ENCODE results near the gene CST7.

CST7 gene

GRCh38 chr20:24957326-24958016 lies 8.4 kb downstream of the CST7 start:
- peaks cover 17% of the 10 kb centered on the region; the same call in 1 of the 2 replicates for H3K36me3 ChIP-seq (ENCODE audit: control insufficient read depth, insufficient read depth, low read length)
- H3K4me3 ChIP-seq (ENCODE audit: low read length) = no peak overlapping the region
- no peaks in the 10 kb centered on the region for H3K9me3 ChIP-seq (ENCODE audit: control insufficient read depth, insufficient read depth, low read length)
- no peaks in the 10 kb centered on the region for H3K27me3 ChIP-seq (ENCODE audit: control insufficient read depth, insufficient read depth, low read length)
- no peak overlapping the region for H3K27ac ChIP-seq (ENCODE audit: low read length)
- no CpG with 5 or more reads among the region's 18 CpGs for WGBS (ENCODE audit: insufficient coverage, insufficient read length)
- no peak for DNase-seq (ENCODE audit: low read depth, low spot score)
- H3K4me1 ChIP-seq (ENCODE audit: control insufficient read depth, insufficient read depth, low read length) = 0 out of 2 replicates have a peak, but pooled peaks cover 1% of the 10 kb centered on the region

GRCh38 chr20:24958506-24959385 lies 9.7 kb downstream of the CST7 start:
- no peak overlapping the region for H3K27ac ChIP-seq (ENCODE audit: low read length)
- H3K9me3 ChIP-seq (ENCODE audit: control insufficient read depth, insufficient read depth, low read length) = no peaks in the 10 kb centered on the region
- peaks cover 21% of the 10 kb centered on the region for H3K36me3 ChIP-seq (ENCODE audit: control insufficient read depth, insufficient read depth, low read length)
- H3K4me3 ChIP-seq (ENCODE audit: low read length) = no peak overlapping the region
- DNase-seq (ENCODE audit: low read depth, low spot score) = no peak
- H3K27me3 ChIP-seq (ENCODE audit: control insufficient read depth, insufficient read depth, low read length) = no peaks in the 10 kb centered on the region
- no CpG with 5 or more reads among the region's 20 CpGs for WGBS (ENCODE audit: insufficient coverage, insufficient read length)
- H3K4me1 ChIP-seq (ENCODE audit: control insufficient read depth, insufficient read depth, low read length) = no peaks in the 10 kb centered on the region

GRCh38 chr20:24959591-24960301 lies 10.7 kb downstream of the CST7 start:
- no peak for DNase-seq (ENCODE audit: low read depth, low spot score)
- H3K27me3 ChIP-seq (ENCODE audit: control insufficient read depth, insufficient read depth, low read length) = no peaks in the 10 kb centered on the region
- H3K36me3 ChIP-seq (ENCODE audit: control insufficient read depth, insufficient read depth, low read length) = peaks cover 22% of the 10 kb centered on the region
- H3K4me1 ChIP-seq (ENCODE audit: control insufficient read depth, insufficient read depth, low read length) = no peaks in the 10 kb centered on the region
- no peaks in the 10 kb centered on the region for H3K9me3 ChIP-seq (ENCODE audit: control insufficient read depth, insufficient read depth, low read length)
- no peak overlapping the region for H3K4me3 ChIP-seq (ENCODE audit: low read length)
- WGBS (ENCODE audit: insufficient coverage, insufficient read length) = no CpG with 5 or more reads among the region's 14 CpGs
- H3K27ac ChIP-seq (ENCODE audit: low read length) = no peak overlapping the region

GRCh38 chr20:24960302-24960801 lies 11.3 kb downstream of the CST7 start:
- WGBS (ENCODE audit: insufficient coverage, insufficient read length) = no CpG with 5 or more reads among the region's 10 CpGs
- no peak for DNase-seq (ENCODE audit: low read depth, low spot score)
- Histone ChIP-seq H3K4me3 (ENCODE audit: low read length) (no peak overlapping the region), H3K27me3 (ENCODE audit: control insufficient read depth, insufficient read depth, low read length) (no peaks in the 10 kb centered on the region), H3K9me3 (ENCODE audit: control insufficient read depth, insufficient read depth, low read length) (no peaks in the 10 kb centered on the region), H3K27ac (ENCODE audit: low read length) (no peak overlapping the region), H3K4me1 (ENCODE audit: control insufficient read depth, insufficient read depth, low read length) (no peaks in the 10 kb centered on the region), H3K36me3 (ENCODE audit: control insufficient read depth, insufficient read depth, low read length) (peaks cover 22% of the 10 kb centered on the region)

GRCh38 chr20:24960861-24961260 lies 11.8 kb downstream of the CST7 start:
- Histone ChIP-seq H3K27ac (ENCODE audit: low read length) (no peak overlapping the region), H3K4me3 (ENCODE audit: low read length) (no peak overlapping the region), H3K27me3 (ENCODE audit: control insufficient read depth, insufficient read depth, low read length) (no peaks in the 10 kb centered on the region), H3K36me3 (ENCODE audit: control insufficient read depth, insufficient read depth, low read length) (peaks cover 22% of the 10 kb centered on the region), H3K9me3 (ENCODE audit: control insufficient read depth, insufficient read depth, low read length) (no peaks in the 10 kb centered on the region), H3K4me1 (ENCODE audit: control insufficient read depth, insufficient read depth, low read length) (no peaks in the 10 kb centered on the region)
- no CpG with 5 or more reads among the region's 2 CpGs for WGBS (ENCODE audit: insufficient coverage, insufficient read length)
- no peak for DNase-seq (ENCODE audit: low read depth, low spot score)

- H3K9me3 ChIP-seq (ENCODE audit: control insufficient read depth, insufficient read depth, low read length) = no peaks in the 10 kb centered on the region
- WGBS (ENCODE audit: insufficient coverage, insufficient read length) = no CpG with 5 or more reads among the region's 20 CpGs
- H3K4me1 ChIP-seq (ENCODE audit: control insufficient read depth, insufficient read depth, low read length) = no peaks in the 10 kb centered on the region
- no peak overlapping the region for H3K27ac ChIP-seq (ENCODE audit: low read length)
- no peak for DNase-seq (ENCODE audit: low read depth, low spot score)
- peaks cover 22% of the 10 kb centered on the region for H3K36me3 ChIP-seq (ENCODE audit: control insufficient read depth, insufficient read depth, low read length)
- H3K27me3 ChIP-seq (ENCODE audit: control insufficient read depth, insufficient read depth, low read length) = no peaks in the 10 kb centered on the region
- no peak overlapping the region for H3K4me3 ChIP-seq (ENCODE audit: low read length)
These were observed 12.5 kb downstream of the CST7 start for GRCh38 chr20:24961384-24962181.

- WGBS (ENCODE audit: insufficient coverage, insufficient read length) = no CpG with 5 or more reads among the region's 2 CpGs
- no peak for DNase-seq (ENCODE audit: low read depth, low spot score)
- Histone ChIP-seq H3K27me3 (ENCODE audit: control insufficient read depth, insufficient read depth, low read length) (no peaks in the 10 kb centered on the region), H3K9me3 (ENCODE audit: control insufficient read depth, insufficient read depth, low read length) (no peaks in the 10 kb centered on the region), H3K36me3 (ENCODE audit: control insufficient read depth, insufficient read depth, low read length) (peaks cover 22% of the 10 kb centered on the region), H3K4me3 (ENCODE audit: low read length) (no peak overlapping the region), H3K4me1 (ENCODE audit: control insufficient read depth, insufficient read depth, low read length) (no peaks in the 10 kb centered on the region), H3K27ac (ENCODE audit: low read length) (no peak overlapping the region)
These were observed 13.1 kb downstream of the CST7 start for GRCh38 chr20:24962182-24962492.

GRCh38 chr20:24962510-24962909 lies 13.4 kb downstream of the CST7 start:
- H3K27ac ChIP-seq (ENCODE audit: low read length) = no peak overlapping the region
- H3K4me3 ChIP-seq (ENCODE audit: low read length) = no peak overlapping the region
- no peak for DNase-seq (ENCODE audit: low read depth, low spot score)
- H3K27me3 ChIP-seq (ENCODE audit: control insufficient read depth, insufficient read depth, low read length) = no peaks in the 10 kb centered on the region
- peaks cover 23% of the 10 kb centered on the region for H3K36me3 ChIP-seq (ENCODE audit: control insufficient read depth, insufficient read depth, low read length)
- H3K9me3 ChIP-seq (ENCODE audit: control insufficient read depth, insufficient read depth, low read length) = no peaks in the 10 kb centered on the region
- no peaks in the 10 kb centered on the region for H3K4me1 ChIP-seq (ENCODE audit: control insufficient read depth, insufficient read depth, low read length)
- no CpG with 5 or more reads among the region's 6 CpGs for WGBS (ENCODE audit: insufficient coverage, insufficient read length)

GRCh38 chr20:24963672-24964505 lies 14.8 kb downstream of the CST7 start:
- no CpG with 5 or more reads among the region's 21 CpGs for WGBS (ENCODE audit: insufficient coverage, insufficient read length)
- no peak overlapping the region for H3K27ac ChIP-seq (ENCODE audit: low read length)
- no peaks in the 10 kb centered on the region for H3K27me3 ChIP-seq (ENCODE audit: control insufficient read depth, insufficient read depth, low read length)
- DNase-seq (ENCODE audit: low read depth, low spot score) = no peak
- peaks cover 26% of the 10 kb centered on the region for H3K36me3 ChIP-seq (ENCODE audit: control insufficient read depth, insufficient read depth, low read length)
- H3K4me1 ChIP-seq (ENCODE audit: control insufficient read depth, insufficient read depth, low read length) = no peaks in the 10 kb centered on the region
- no peaks in the 10 kb centered on the region for H3K9me3 ChIP-seq (ENCODE audit: control insufficient read depth, insufficient read depth, low read length)
- H3K4me3 ChIP-seq (ENCODE audit: low read length) = no peak overlapping the region
